GM21717 (cell line): Measurements from ENCODE around the gene TOMM40.
"Not testable (repeated sequence)": the region's sequence is repeated elsewhere in the genome, so short reads cannot be mapped to it uniquely, and the experiment has no call there.

Source experiments
- ATAC-seq: cut with Tn5 transposase; IDR thresholded peaks from one replicate; pipeline ENCODE4 v1.9.1; 2021; ENCODE audit warnings: mild to moderate bottlenecking, moderate library complexity; ENCODE audit not compliant: unreplicated experiment

TOMM40 gene

DNA sequence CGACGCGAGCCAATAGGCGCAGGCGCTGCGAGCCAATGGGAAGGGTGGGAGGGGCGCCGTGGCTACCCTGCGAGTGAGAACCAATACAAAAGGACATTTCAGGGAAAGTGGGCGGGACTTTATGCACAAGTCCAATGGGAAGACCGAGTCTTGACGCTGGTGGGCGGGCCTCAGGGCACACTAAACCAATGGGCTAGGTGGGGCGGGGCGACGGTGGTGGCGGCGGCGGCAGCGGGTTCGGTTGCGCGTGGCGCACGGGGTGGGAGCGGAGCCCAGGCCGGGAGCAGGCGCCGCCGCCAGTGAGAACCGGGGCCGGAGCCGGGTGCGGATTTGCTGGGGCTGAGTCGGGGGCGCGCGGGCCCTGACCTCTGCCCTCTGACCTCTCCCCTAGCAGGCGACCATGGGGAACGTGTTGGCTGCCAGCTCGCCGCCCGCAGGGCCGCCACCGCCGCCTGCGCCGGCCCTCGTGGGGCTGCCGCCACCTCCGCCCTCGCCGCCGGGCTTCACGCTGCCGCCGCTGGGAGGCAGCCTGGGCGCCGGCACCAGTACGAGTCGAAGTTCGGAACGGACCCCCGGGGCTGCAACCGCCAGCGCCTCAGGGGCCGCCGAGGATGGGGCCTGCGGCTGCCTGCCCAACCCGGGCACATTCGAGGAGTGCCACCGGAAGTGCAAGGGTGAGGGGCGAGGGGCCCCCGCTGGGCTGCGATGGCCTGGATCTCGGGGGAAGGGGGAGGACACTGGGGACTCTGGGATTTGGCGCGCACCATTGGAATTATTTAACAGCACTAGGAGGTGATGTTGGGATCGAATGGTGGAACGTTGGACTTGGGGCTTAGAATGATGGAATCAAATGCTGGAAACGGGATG lies at the start of gene TOMM40:
TOMM40 (plus strand) TSS at position 239 of the 867 bp plus-strand sequence; CDS start at position 401, 162 bp downstream.
- ATAC-seq: peak; percentile 55

DNA sequence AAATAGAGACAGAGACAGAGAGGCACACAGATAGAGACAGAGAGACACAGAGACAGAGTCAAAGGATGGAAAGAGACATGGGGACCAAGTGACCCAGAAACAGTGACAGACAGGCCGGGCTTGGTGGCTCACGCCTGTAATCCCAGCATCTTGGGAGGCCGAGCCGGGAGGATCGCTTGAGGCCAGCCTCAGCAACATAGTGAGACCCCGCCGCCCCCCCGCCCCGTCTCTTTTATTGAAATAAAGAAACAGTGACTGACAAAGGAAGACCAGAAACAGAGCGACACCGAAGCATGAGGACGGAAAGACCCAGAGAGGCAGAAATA lies 45.8 kb upstream of the TOMM40 start:
- no peak for ATAC-seq

- ATAC-seq: no peak
Measured at GRCh38 chr19:44845612-44846454, 45.2 kb upstream of the TOMM40 start, which contains the start of gene NECTIN2. Gene NECTIN2, plus strand, starts transcription at chr19:44846297. Its CDS starts 229 bp downstream, at chr19:44846526.

DNA sequence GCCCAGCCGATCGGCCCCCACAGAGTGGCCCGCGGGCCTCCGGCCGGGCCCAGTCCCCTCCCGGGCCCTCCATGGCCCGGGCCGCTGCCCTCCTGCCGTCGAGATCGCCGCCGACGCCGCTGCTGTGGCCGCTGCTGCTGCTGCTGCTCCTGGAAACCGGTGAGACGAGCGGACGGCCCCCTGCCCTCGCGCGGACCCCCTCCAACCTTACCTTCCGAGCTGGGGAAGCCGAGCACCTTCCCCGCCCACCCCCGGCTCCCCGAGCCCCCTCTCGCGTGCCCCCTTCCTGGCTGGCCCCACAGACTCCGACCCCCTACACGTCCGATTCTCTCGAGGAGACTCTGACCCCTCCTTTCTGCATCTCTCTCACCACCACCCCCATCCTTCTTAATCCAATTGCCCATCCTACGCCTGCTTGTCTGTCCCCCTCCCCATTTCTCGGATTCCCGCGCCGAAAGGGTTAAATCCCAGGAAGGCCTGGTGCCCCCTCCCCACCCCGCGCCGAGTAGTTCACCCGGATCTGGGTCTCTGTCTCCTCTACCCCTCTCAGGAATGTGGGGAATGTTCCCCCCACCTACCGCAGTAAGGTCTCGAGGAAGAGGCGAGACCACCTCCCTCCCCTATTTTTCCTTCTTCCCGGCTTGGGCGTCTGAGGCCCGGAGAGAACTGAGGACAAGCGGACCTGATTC lies 44.5 kb upstream of the TOMM40 start:
- no peak for ATAC-seq

- ATAC-seq: no peak
Measured at GRCh38 chr19:44847144-44848035, 43.7 kb upstream of the TOMM40 start.

- ATAC-seq: no peak
Measured at GRCh38 chr19:44848036-44848811, 42.8 kb upstream of the TOMM40 start.

GRCh38 chr19:44848812-44849447 lies 42.1 kb upstream of the TOMM40 start:
- no peak for ATAC-seq

GRCh38 chr19:44850641-44851109 lies 40.4 kb upstream of the TOMM40 start:
- ATAC-seq: no peak

DNA sequence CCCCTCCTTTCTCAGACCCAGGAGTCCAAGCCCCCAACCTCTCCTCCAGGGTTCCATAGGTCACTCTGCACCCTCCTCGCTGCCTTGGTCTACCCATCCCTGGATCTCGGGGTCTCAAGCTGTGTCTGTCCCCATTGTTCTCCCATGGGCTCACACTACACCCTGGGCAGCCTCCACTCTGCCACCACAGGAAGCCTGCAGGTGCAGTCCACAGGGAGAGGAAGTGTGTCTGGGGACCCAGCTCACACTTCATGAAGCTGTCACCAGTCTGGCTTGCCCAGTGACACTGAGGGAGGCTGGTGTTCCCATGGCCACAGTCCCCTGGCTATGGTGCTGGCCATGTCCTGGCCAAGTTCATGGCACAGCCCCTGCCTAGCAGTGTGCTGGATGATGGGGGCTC lies 39.6 kb upstream of the TOMM40 start:
- ATAC-seq: no peak

DNA sequence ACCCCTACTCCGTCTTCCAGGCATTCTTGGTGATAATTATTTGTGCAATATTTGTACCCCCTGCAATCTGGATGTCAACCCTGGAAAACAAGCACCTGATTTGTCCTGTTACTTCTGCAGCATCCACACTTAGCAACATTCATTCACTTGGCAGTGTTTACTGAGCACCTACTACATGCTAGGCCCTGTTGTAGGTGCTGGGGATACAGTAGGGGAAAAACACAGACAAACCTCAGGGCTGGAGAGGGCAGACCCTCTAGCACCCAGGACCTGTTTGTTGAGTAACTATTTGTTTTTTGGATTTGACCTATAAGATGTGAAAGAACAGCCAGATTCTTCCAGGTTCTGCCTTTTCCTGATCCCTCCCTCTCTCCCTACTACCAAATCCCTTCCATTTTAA lies 35.4 kb upstream of the TOMM40 start:
- no peak for ATAC-seq

GRCh38 chr19:44856421-44857083 lies 34.5 kb upstream of the TOMM40 start:
- no peak for ATAC-seq

GRCh38 chr19:44857837-44858236 lies 33.2 kb upstream of the TOMM40 start:
- ATAC-seq: no peak

DNA sequence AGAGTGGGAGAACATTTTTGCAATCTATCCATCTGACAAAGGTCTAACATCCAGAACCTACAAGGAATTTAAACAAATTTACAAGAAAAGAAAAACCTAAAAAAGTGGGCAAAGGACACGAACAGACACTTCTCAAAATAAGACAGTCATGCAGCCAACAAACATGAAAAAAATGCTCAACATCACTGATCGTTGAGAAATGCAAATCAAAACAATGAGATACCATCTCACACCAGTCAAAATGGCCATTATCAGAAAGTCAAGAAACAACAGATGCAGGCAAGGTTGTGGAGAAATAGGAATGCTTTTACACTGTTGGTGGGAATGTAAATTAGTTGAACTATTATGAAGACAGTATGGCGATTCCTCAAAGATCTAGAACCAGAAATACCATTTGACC lies 29.5 kb upstream of the TOMM40 start:
- ATAC-seq: not testable (repeated sequence)

DNA sequence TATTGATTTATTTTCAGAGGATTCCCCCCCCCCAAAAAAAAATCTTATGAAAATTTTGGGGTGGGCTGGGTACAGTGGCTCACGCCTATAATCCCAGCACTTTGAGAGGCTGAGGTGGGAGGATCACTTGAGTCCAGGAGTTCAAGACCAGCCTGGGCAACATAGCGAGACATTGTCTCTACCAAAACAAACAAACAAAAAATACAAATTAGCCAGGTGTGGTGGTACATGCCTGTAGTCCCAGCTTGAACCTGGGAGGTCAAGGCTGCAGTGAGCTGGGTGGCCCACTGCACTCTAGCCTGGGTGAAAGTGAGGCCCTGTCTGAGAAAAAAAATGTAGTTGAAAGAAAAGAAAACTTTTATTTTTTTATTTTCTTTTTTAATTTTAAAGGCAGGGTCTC lies 27.1 kb upstream of the TOMM40 start:
- no peak for ATAC-seq

DNA sequence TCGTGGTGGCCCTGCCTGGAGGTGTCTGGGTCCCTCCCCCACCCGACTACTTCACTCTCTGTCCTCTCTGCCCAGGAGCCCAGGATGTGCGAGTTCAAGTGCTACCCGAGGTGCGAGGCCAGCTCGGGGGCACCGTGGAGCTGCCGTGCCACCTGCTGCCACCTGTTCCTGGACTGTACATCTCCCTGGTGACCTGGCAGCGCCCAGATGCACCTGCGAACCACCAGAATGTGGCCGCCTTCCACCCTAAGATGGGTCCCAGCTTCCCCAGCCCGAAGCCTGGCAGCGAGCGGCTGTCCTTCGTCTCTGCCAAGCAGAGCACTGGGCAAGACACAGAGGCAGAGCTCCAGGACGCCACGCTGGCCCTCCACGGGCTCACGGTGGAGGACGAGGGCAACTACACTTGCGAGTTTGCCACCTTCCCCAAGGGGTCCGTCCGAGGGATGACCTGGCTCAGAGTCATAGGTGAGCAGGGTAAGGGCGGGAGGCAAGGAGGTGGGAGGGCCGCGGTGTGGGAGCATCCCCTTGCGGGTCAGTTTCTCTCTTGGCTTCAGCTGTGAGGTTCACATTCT lies 25.8 kb upstream of the TOMM40 start:
- ATAC-seq: no peak

DNA sequence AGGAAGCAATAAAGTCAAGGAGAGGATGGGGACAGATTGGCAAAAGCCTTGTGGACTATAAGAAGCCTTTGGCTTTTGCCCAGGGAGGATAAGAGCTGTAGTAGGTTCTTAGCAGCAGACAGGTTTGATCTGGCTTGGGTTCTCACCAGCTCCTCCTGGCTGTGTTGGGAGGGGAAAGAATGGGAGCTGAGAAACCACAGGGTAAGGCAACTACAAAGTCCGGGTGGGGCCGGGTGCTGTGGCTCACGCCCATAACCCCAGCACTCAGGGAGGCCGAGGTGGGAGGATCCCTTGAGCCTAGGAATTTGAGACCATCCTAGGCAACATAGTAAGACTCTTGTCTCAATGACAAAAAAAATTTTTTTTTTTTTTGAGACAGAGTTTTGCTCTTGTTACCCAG lies 24.4 kb upstream of the TOMM40 start:
- ATAC-seq: no peak

DNA sequence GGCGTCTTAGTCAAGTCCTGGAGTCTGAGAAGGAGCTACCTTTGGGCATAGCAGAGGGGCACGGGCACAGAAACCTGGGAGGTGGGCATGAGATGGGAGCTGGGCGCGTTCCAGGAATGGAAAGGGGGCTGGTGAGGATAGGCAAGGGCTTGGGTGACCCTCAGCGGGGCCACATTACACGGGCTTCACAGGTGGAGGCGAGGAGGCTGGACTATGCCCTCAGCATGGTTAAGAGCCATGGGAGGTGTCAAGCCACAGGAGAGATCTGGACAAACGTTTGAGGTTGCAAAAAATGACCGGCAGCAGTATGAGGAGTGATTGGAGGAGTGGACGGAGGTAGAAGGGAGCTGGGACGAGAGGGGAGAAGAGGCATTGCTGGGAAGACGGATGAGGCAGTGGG lies 23.5 kb upstream of the TOMM40 start:
- no peak for ATAC-seq
